Small intestine (tissue), 7 donors: ENCODE results near the gene CLMP. TPM values are rescaled to one million over a fixed set of nuclear protein-coding genes. Genes with fewer than 3 reads are reported as not detected.

Experiments
- DNase-seq, 2 donors: peaks; one replicate each; pipeline versions ENCODE4 v3.0.0 to v3.0.0-alpha.2; 2013
- FAIRE-seq: peaks from 2 replicates; lab custom pipeline; 2012; peaks lifted over from hg19 to GRCh38; lab: Jason Lieb, UNC
- H3K27ac ChIP-seq, 3 donors: one replicate each; pipeline ENCODE4 v1.5.1; 2013; ENCODE audit warnings: low read length in 2 of 3, mild to moderate bottlenecking in 2 of 3, control low read depth in 1 of 3, inconsistent platforms in 1 of 3, low read depth in 1 of 3, moderate library complexity in 1 of 3
- H3K27me3 ChIP-seq, 3 donors: one replicate each; pipeline ENCODE4 v1.6.1; 2013; ENCODE audit warnings: low read length in 3 of 3, inconsistent platforms in 1 of 3; ENCODE audit not compliant: control insufficient read depth in 3 of 3, insufficient read depth in 3 of 3
- H3K36me3 ChIP-seq, 3 donors: one replicate each; pipeline ENCODE4 v1.6.1; 2013; ENCODE audit warnings: low read length in 3 of 3, inconsistent platforms in 1 of 3, low read depth in 1 of 3, mild to moderate bottlenecking in 1 of 3, moderate library complexity in 1 of 3; ENCODE audit not compliant: control insufficient read depth in 3 of 3, insufficient read depth in 2 of 3
- H3K4me1 ChIP-seq, 3 donors: one replicate each; pipeline ENCODE4 v1.6.1; 2013; ENCODE audit warnings: low read length in 2 of 3, inconsistent platforms in 1 of 3, low read depth in 1 of 3, mild to moderate bottlenecking in 1 of 3, moderate library complexity in 1 of 3; ENCODE audit not compliant: control insufficient read depth in 3 of 3, insufficient read depth in 2 of 3
- H3K4me3 ChIP-seq, 3 donors: one replicate each; pipeline ENCODE4 v1.5.1; 2013; ENCODE audit warnings: low read length in 3 of 3, control low read depth in 1 of 3, inconsistent platforms in 1 of 3, low read depth in 1 of 3, mild to moderate bottlenecking in 1 of 3, moderate library complexity in 1 of 3
- H3K9me3 ChIP-seq, 2 donors: one replicate each; pipeline ENCODE4 v1.6.1; 2013; ENCODE audit warnings: low read depth in 1 of 2, low read length in 1 of 2; ENCODE audit not compliant: control insufficient read depth in 2 of 2, insufficient read depth in 1 of 2
- WGBS, 3 donors: extraction: QIAGEN DNeasy Blood & Tissue Kit; methylation state at CpG; one replicate each; pipeline ENCODE4 v1.1.7; 2013; 5-methylcytosine and 5-hydroxymethylcytosine counted together
- polyA plus RNA-seq, 4 donors: library from polyadenylated mRNA; stranded (reverse) in 3 of 4; unstranded in 1 of 4; fragments of 200-250 nt in 3 of 4; fragments of 120-200 nt in 1 of 4; gene quantifications; one replicate each; pipeline versions ENCODE4 v1.2.1 to v1.2.3, GENCODE V29; 2013
- donor health status: healthy with polysubstance abuse.
- donor health status: control.
- donor health status: control.
- donor health status: Bipolar disorder and iron deficiency.
- donor health status: healthy.

The CLMP gene
- polyA plus RNA-seq, 4 donors: 0.22 to 12.2 (median 5.9) TPM

DNA sequence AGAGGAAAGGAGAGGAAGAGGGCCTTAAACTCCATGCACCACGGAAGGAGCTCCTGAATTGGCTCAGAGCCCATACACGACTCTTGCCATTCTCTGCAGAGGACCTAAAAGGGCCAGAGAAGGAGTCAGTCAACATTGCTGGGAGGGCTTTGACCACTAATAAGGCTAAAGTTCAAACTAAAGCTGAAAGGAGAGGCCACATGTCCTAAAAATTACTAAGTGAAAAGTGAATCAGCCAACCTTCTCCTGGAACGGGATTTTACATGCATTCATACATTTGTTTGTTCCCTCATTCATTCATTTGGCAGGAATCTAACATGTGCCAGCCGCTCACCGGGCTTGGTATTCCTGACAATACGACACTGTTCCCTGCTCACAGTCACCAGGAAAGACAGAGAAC is 10.5 kb downstream of the CLMP start:
- peaks cover 0 to 4% of the 10 kb centered on the region in 2 donors for H3K9me3 ChIP-seq
- no peak overlapping the region for H3K4me3 ChIP-seq
- H3K27me3 ChIP-seq: no peaks in the 10 kb centered on the region
- H3K4me1 ChIP-seq: peaks cover 0 to 4% (median 3%) of the 10 kb centered on the region in 3 donors
- no peak for DNase-seq
- FAIRE-seq: no peak
- WGBS, 3 donors: 47 to 64% (median 52%) methylated on average over 6 of the region's 6 CpGs
- H3K27ac ChIP-seq: no peak overlapping the region
- peaks cover 0 to 6% (median 0%) of the 10 kb centered on the region in 3 donors for H3K36me3 ChIP-seq

- 66 to 79% (median 75%) methylated on average over 6 of the region's 6 CpGs for WGBS, 3 donors
- Histone ChIP-seq H3K27me3 (no peaks in the 10 kb centered on the region), H3K4me1 (peaks cover 0 to 4% (median 4%) of the 10 kb centered on the region in 3 donors), H3K9me3 (peaks cover 0 to 4% of the 10 kb centered on the region in 2 donors), H3K4me3 (no peak overlapping the region), H3K36me3 (peaks cover 0 to 6% (median 0%) of the 10 kb centered on the region in 3 donors), H3K27ac (no peak overlapping the region)
- no peak for FAIRE-seq
- DNase-seq: no peak
Observed at GRCh38 chr11:123183391-123184099, 11.5 kb downstream of the CLMP start.

GRCh38 chr11:123181767-123182500 is 13.1 kb downstream of the CLMP start:
- FAIRE-seq (no peak), DNase-seq (no peak)
- H3K4me1 ChIP-seq: peaks cover 0 to 4% (median 4%) of the 10 kb centered on the region in 3 donors
- 89 to 92% (median 89%) methylated on average over 10 of the region's 10 CpGs for WGBS, 3 donors
- H3K27ac ChIP-seq: no peak overlapping the region
- peaks cover 0 to 6% (median 0%) of the 10 kb centered on the region in 3 donors for H3K36me3 ChIP-seq
- H3K4me3 ChIP-seq: no peak overlapping the region
- H3K9me3 ChIP-seq: peaks cover 0 to 4% of the 10 kb centered on the region in 2 donors
- H3K27me3 ChIP-seq: no peaks in the 10 kb centered on the region

- no peak overlapping the region for H3K27ac ChIP-seq
- H3K4me1 ChIP-seq: peaks cover 0 to 4% (median 4%) of the 10 kb centered on the region in 3 donors
- no peak for FAIRE-seq
- H3K9me3 ChIP-seq: peaks cover 0 to 4% of the 10 kb centered on the region in 2 donors
- H3K36me3 ChIP-seq: peaks cover 0 to 2% (median 0%) of the 10 kb centered on the region in 3 donors
- no peaks in the 10 kb centered on the region for H3K27me3 ChIP-seq
- WGBS, 3 donors: 94 to 100% (median 97%) methylated on average over 4 of the region's 4 CpGs
- H3K4me3 ChIP-seq: no peak overlapping the region
- no peak for DNase-seq
Observed at GRCh38 chr11:123181075-123181474, 14.0 kb downstream of the CLMP start.

- H3K4me1 ChIP-seq: peaks cover 0 to 4% (median 4%) of the 10 kb centered on the region in 3 donors
- no peaks in the 10 kb centered on the region for H3K36me3 ChIP-seq
- whole genome bisulfite sequencing, 3 donors: 93 to 100% (median 97%) methylated on average over 2 of the region's 2 CpGs
- H3K27ac ChIP-seq: no peak overlapping the region
- H3K4me3 ChIP-seq: no peak overlapping the region
- DNase-seq: no peak
- H3K9me3 ChIP-seq: peaks cover 0 to 4% of the 10 kb centered on the region in 2 donors
- H3K27me3 ChIP-seq: no peaks in the 10 kb centered on the region
- no peak for FAIRE-seq
Observed at GRCh38 chr11:123180574-123180973, 14.5 kb downstream of the CLMP start.

GRCh38 chr11:123180166-123180565 is 14.9 kb downstream of the CLMP start:
- Histone ChIP-seq H3K27ac (no peak overlapping the region), H3K4me1 (peaks cover 0 to 4% (median 4%) of the 10 kb centered on the region in 3 donors), H3K4me3 (no peak overlapping the region), H3K27me3 (no peaks in the 10 kb centered on the region), H3K9me3 (peaks cover 0 to 4% of the 10 kb centered on the region in 2 donors), H3K36me3 (no peaks in the 10 kb centered on the region)
- DNase-seq: no peak
- 51 to 69% (median 52%) methylated on average over 5 of the region's 5 CpGs for WGBS, 3 donors
- FAIRE-seq: no peak

- peak in 1 of 2 donors; percentile 58 for DNase-seq
- WGBS, 3 donors: 0 to 54% (median 28%) methylated on average over 2 of the region's 2 CpGs
Observed at GRCh38 chr11:123179586-123179985, 15.5 kb downstream of the CLMP start.

DNA sequence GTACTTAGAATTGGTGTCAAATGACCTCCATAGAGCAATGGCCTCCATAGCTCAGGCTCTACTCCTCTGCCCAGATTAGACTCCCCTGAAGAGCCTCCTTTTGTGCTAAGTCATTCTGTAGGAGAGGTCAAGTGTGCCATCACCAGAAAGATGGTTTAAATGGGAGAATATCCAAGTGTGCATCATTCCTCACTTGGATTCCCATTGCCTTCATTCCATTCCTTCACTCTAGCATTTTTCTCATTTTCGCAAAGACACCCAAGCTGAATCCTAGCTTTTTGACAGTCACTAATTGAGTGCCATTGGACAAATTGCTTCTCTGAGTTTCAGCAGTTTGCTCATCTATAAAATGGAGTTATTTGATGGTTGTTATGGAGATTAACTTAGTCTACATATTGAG is 16.9 kb downstream of the CLMP start:
- peaks cover 0 to 4% of the 10 kb centered on the region in 2 donors for H3K9me3 ChIP-seq
- no peaks in the 10 kb centered on the region for H3K36me3 ChIP-seq
- peaks cover 0 to 4% (median 4%) of the 10 kb centered on the region in 3 donors for H3K4me1 ChIP-seq
- 92 to 100% (median 94%) methylated on average over 1 of the region's 1 CpG for WGBS, 3 donors
- no peaks in the 10 kb centered on the region for H3K27me3 ChIP-seq
- H3K27ac ChIP-seq: no peak overlapping the region
- no peak overlapping the region for H3K4me3 ChIP-seq
- DNase-seq (no peak), FAIRE-seq (no peak)

More at GRCh38 chr11:123179586-123179985, 15.5 kb downstream of the CLMP start:
- H3K27me3 ChIP-seq: no peaks in the 10 kb centered on the region
- H3K4me1 ChIP-seq: peaks cover 0 to 4% (median 4%) of the 10 kb centered on the region in 3 donors
- H3K36me3 ChIP-seq: no peaks in the 10 kb centered on the region
- peaks cover 0 to 4% of the 10 kb centered on the region in 2 donors for H3K9me3 ChIP-seq
- H3K27ac ChIP-seq: no peak overlapping the region
- no peak overlapping the region for H3K4me3 ChIP-seq
- no peak for FAIRE-seq
